ENCODE results near the gene CCDC86. TPM values are rescaled to one million over a fixed set of nuclear protein-coding genes. Genes with fewer than 3 reads are reported as not detected.
A peak's percentile ranks its signal among the peaks of the same experiment; 100 is the strongest.

CCDC86 gene
- total RNA-seq, 4 donors from 2014 or later = 8.7 to 33.0 (median 12.4) TPM

GRCh38 chr11:60874421-60875365 is 32.8 kb downstream of the CCDC86 start:
- H3K9me3 ChIP-seq = no peaks in the 10 kb centered on the region
- H3K4me3 ChIP-seq = no peak overlapping the region
- DNase-seq = peak in 2 of 3 donors; percentile 35 to 36
- no peaks in the 10 kb centered on the region for H3K36me3 ChIP-seq
- no peaks in the 10 kb centered on the region for H3K27me3 ChIP-seq
- peaks cover 0 to 15% (median 0%) of the 10 kb centered on the region in 4 donors for H3K4me1 ChIP-seq
- H3K27ac ChIP-seq = no peak overlapping the region
- TF ChIP-seq, protein P1, sequence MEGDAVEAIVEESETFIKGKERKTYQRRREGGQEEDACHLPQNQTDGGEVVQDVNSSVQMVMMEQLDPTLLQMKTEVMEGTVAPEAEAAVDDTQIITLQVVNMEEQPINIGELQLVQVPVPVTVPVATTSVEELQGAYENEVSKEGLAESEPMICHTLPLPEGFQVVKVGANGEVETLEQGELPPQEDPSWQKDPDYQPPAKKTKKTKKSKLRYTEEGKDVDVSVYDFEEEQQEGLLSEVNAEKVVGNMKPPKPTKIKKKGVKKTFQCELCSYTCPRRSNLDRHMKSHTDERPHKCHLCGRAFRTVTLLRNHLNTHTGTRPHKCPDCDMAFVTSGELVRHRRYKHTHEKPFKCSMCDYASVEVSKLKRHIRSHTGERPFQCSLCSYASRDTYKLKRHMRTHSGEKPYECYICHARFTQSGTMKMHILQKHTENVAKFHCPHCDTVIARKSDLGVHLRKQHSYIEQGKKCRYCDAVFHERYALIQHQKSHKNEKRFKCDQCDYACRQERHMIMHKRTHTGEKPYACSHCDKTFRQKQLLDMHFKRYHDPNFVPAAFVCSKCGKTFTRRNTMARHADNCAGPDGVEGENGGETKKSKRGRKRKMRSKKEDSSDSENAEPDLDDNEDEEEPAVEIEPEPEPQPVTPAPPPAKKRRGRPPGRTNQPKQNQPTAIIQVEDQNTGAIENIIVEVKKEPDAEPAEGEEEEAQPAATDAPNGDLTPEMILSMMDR (IDR thresholded peaks at IDR 0.05) = no peak
- no peak for TF ChIP-seq POLR2A (IDR thresholded peaks at IDR 0.05)

GRCh38 chr11:60875366-60876167 is 33.7 kb downstream of the CCDC86 start:
- TF ChIP-seq, protein P1 (IDR thresholded peaks at IDR 0.05) = no peak
- no peak for TF ChIP-seq POLR2A (IDR thresholded peaks at IDR 0.05)
- Histone ChIP-seq H3K4me3 (no peak overlapping the region), H3K4me1 (peaks cover 0 to 15% (median 0%) of the 10 kb centered on the region in 4 donors), H3K27me3 (no peaks in the 10 kb centered on the region), H3K36me3 (no peaks in the 10 kb centered on the region), H3K9me3 (no peaks in the 10 kb centered on the region), H3K27ac (no peak overlapping the region)
- DNase-seq = peak in 2 of 3 donors; percentile 26 to 46

DNA sequence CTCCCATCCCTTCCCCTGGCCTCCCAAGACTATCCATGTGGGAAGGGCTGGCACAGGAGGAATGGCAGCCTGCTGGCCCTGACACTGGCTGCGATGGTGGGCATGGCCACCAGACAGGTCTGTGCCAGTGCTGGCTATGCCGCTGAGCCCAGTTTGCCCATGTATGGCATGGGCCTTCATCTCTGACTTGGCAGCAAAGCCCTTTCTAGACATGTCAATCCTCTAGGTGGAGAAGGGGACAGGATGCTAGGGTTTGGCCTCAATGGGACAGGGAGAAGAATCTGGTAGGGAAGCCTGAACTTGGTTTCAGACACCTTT is 34.2 kb downstream of the CCDC86 start:
- Histone ChIP-seq H3K27ac (no peak overlapping the region), H3K9me3 (no peaks in the 10 kb centered on the region), H3K4me3 (no peak overlapping the region), H3K36me3 (no peaks in the 10 kb centered on the region), H3K27me3 (no peaks in the 10 kb centered on the region), H3K4me1 (peaks cover 0 to 10% (median 0%) of the 10 kb centered on the region in 4 donors)
- DNase-seq = peak in 2 of 3 donors; percentile 34 to 40
- TF ChIP-seq POLR2A (IDR thresholded peaks at IDR 0.05) = no peak
- TF ChIP-seq, protein P1 (IDR thresholded peaks at IDR 0.05) = no peak

- H3K27ac ChIP-seq = peak overlapping the region in 3 of 4 donors; percentile 21 to 71 (median 68)
- DNase-seq = peak in 1 of 3 donors; percentile 23
Measured at GRCh38 chr11:60878245-60879101, 36.6 kb downstream of the CCDC86 start.

More at GRCh38 chr11:60878245-60879101, 36.6 kb downstream of the CCDC86 start:
- no peak for TF ChIP-seq POLR2A (IDR thresholded peaks at IDR 0.05)
- TF ChIP-seq, protein P1 (IDR thresholded peaks at IDR 0.05) = no peak
- no peak overlapping the region for H3K4me3 ChIP-seq
- H3K4me1 ChIP-seq = peaks cover 0 to 1% (median 0%) of the 10 kb centered on the region in 4 donors
- H3K27me3 ChIP-seq = no peaks in the 10 kb centered on the region
- H3K36me3 ChIP-seq = no peaks in the 10 kb centered on the region
- H3K9me3 ChIP-seq = no peaks in the 10 kb centered on the region
